Stimulated activated CD8-positive, alpha-beta memory T cell treated with anti-CD3 and anti-CD28 coated beads, Interleukin-2, amount 100 ng/mL, for 1 hour (primary cell): ENCODE measurements around the gene SLC22A23.

ENCODE experiments used
- DNase-seq, 2 donors: peaks; one replicate each; pipeline ENCODE4 v3.0.0-alpha.2; 2020; ENCODE audit warnings: low read depth in 2 of 2

SLC22A23 gene

DNA sequence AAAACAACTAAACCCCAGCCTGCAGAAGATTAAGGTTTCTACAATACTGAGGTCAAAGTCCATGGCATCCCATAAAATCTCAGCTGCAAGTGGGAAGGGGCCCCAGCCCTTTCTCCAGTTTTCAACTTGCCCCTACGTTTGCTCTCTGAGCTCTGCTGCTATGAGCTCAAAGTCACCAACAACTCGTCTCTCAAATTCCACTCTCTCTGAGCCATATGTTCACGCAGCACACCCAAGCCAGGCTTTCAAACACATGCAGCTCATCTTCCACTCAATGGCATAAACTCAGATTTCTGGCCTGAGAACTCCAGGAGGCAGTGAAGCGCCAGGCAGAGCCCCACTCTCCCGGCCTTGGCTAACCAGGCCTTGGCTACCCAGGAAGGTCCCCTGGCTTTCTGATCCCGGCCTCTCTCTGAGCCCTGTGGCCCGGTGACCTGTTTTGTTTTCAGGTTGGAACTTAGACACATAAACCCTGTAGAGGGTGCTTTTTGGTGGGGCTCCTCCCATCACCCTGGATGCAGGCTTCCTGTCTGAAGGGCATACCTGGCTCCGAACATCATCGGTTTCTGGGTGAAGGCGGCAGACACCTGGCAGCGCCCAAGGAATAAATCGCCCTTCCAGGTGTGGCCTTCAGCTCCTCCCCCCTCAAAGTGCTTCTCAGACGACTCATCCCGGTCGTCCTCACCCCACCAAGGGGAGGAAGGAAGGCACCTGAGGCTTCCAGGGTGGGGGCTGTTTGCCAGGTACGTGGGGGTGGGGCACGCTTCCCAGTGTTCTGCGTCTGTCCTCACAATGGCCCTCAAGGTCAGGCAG is 12.4 kb downstream of the SLC22A23 start:
- DNase-seq, result no peak

- DNase-seq, result no peak
Measured at GRCh38 chr6:3443221-3443515, 13.7 kb downstream of the SLC22A23 start.

- DNase-seq, result no peak
Measured at GRCh38 chr6:3442431-3443220, 14.2 kb downstream of the SLC22A23 start.

GRCh38 chr6:3440911-3441310 is 15.9 kb downstream of the SLC22A23 start:
- DNase-seq, result no peak

- DNase-seq, result no peak
Measured at GRCh38 chr6:3439961-3440360, 16.9 kb downstream of the SLC22A23 start.

DNA sequence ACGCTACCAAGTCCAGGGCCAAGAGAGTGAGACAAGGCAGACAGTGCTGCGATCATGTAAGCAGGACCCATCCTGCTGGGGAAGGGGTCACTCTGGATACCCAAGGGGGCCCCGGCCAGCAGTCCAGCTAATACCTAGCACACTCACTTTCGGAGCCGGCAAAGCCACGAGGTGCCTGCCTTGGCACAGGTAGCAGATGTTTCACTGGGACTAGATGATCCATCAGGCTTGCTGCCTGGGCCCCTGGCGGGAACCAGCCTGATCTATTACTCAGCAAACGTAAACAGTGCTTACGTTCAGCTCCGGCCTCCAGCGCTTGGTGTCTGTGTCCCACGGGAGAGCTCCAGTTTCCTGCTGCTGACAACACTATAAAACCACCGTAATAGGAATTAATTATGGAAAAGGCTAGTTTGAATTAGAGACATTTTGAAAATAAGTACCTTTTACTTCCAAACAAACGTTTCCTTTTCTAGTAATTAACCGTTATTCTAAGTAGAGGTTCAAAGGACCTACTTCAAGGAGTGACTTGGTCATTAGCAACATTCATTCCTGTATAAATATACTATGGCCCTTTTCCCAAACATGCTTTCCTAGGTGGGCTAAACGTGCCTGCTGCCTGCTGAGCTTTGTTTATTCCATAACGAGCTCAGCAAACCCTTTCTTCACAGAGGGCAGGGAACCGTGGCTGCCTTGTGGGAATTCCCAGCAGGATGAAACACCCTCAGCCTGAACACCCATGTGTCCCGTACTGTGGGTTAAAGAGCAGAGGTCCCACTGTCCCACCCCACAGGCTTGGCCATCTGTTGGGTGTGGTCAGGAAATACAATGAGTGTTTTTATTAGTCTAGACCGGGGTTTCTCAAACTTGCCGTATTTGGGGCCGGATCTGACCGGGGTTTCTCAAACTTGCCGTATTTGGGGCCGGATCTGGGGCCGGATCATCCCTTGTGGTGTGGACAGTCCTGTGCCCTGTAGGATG is 18.4 kb downstream of the SLC22A23 start:
- DNase-seq, result no peak

- no peak for DNase-seq
Measured at GRCh38 chr6:3433005-3433404, 23.8 kb downstream of the SLC22A23 start.

GRCh38 chr6:3432416-3432815 is 24.4 kb downstream of the SLC22A23 start:
- no peak for DNase-seq

DNA sequence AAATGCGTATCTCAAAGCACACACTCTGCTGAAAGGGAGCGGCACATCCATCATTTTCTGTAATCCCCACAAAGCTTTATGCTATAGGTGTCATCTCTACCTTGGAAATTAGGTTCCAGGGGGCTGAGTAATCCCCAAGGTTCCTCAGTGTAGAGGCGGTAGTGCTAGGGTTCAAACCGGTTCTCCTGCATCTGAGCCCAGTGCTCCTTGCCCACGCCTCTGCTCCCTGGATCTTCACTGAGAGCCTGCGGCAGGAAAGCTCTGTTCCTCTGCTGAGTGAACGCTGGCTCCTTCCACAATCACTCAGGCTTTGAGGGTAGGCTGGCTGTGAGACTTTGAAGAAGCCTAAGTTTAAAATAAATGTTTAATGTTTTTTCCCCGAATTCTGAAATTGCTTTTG is 24.9 kb downstream of the SLC22A23 start:
- DNase-seq, result no peak

- no peak for DNase-seq
Measured at GRCh38 chr6:3429211-3429610, 27.6 kb downstream of the SLC22A23 start.

DNA sequence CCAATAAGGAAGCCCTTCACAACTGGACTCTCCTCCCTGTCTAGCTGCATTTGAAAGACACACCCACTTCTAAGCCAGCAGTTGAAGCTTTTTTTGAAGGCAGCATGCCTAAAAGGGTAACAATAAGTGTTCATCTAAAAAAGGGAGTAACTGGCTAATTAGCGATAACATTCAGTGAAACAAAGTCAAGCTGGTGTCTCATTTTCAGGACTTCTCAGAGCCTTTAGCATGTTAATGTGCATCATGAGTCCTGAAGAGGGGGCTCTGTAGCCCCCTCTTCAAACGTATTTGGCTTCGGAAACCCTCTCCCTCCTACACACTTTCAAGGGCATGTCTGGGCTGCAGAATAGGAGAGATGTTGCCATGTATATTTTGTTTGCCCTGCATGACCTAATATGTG is 28.1 kb downstream of the SLC22A23 start:
- DNase-seq, result no peak

DNA sequence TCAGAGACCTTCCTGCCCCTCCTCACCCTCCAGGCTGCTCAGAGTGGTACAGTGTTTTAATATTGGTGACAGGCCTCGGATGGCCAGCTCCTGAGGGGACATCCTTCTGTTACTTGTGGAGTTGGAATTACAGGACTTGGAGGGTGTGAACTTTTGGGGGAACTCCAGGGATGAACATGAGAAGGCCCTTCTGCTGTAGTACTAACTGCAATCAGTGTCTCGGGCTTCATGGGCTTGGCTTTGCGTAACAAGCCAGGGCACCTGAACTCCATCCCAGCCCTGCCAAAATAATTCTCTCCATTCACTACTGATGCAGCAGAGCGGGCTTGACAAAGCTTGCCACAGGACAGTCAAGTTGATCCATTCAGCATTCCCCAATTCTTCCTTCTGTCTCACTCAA is 28.6 kb downstream of the SLC22A23 start:
- no peak for DNase-seq

DNA sequence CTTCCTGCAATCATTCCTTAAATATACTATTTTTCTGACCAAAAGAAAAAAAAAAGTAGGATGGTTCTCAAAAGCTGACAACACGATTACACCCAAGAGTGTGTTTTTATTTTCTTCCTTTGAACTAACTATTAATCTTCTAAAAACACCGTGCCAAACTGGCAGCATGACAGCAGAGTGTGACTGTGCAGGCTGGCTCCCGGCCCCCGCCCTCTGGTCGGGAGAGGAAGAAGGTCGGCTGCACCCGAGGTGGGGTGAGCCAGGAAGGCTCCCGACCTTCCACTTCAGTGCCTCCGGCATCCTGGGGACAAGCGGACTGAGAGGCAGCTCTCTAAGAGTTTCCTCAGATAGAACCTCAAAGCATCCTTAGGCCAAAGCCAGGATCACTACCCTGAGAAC is 29.2 kb downstream of the SLC22A23 start:
- DNase-seq, result no peak

DNA sequence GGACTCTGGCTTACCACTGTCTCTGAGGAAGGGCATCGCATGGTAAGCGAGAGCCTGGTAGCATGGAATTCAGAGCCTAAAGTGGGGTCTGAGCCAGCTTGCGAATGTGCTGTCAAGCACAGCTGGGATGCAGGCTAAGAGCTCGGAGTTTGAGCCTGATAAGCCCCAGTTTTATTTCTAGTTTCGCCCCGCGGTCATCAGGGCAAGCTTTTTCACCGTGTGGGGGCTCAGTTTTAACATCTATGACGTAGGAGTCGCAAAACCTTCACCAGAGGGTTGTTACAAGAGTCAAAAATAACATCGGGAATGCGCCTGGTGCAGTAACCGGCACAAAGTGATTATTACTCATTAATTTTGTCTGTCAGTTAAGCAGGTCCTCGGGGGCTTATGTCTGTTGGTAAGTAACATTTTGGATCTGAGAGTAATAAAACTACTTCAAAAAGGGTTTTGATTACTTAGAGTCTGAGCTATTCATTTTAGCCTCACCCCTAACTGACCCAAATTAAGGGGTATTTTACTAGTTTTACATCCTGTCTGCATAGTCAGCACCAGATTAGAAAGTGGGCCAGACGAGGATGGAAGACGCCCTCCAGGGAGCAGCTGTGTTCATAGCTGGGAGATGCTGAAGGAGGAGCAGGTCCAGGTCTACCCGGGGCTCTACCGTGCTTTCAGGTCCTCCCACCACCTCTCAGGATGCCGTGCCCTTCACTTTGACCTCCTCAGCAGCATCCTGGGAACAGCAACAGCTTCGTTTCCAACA is 29.7 kb downstream of the SLC22A23 start:
- DNase-seq, result no peak

GRCh38 chr6:3426091-3426926 is 30.5 kb downstream of the SLC22A23 start:
- no peak for DNase-seq

DNA sequence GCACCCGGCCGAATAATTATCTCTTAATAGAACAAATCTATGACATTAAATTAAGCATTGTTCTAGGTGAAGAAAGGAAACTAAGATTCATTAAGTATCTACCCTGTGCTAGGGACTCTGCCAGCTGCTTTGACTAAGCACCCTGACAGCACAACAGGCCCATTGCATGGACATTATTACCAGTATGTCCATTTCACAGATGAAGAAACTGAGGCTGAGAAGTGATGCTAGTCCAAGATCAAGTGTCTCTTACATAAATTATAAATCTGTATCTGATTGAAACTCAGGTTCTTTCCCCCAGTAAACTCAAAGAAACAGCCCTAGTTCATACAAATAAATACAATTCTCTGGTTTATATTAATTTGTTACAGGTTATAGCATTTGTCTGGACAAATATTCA is 31.3 kb downstream of the SLC22A23 start:
- no peak for DNase-seq

- no peak for DNase-seq
Measured at GRCh38 chr6:3424185-3424927, 32.5 kb downstream of the SLC22A23 start.

- DNase-seq, result no peak
Measured at GRCh38 chr6:3423439-3424184, 33.2 kb downstream of the SLC22A23 start.

DNA sequence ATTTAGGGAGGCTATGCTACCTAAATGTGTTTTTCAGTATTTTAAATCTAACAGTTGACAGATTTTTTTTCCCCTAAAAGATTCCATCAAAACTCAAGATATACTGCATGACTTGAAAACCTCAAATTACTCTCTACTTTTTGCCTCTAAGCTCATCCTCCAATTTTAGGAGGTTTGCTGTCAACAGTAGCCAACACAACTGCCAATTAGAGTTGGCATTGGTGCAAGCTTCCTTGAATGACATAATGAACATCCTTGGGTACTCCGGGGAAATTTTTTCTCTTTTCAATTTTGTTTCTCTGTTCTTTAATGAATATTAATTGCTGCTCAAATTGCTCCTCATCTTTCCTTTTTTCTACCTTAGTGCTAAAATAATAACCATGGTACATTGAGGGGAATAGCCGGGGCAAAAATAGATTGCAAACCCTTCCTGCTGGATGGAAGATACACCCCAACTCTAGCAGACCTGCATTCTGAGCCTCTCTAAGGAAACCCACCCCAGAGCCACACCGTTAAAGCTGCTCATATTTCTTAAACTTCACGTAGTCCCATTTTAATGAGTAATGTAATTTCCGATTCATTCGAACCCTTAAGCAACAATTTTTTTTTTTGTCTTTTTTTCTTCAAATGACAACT is 34.3 kb downstream of the SLC22A23 start:
- DNase-seq, result no peak
